HCT116 (cell line): Measurements from ENCODE around the gene SP3.

Experiments used
- ELF1 ChIP-seq: IDR thresholded peaks from 2 replicates; pipeline ENCODE4 v1.6.1; 2012; ENCODE audit warnings: low read depth, borderline replicate concordance
- EZH2 ChIP-seq: fragments of 200-600 bp; sonication (generic); IDR thresholded peaks from 2 replicates; pipeline ENCODE4 v1.6.1; 2017; ENCODE audit warnings: antibody characterized with exemption, mixed run types
- POLR2A ChIP-seq: IDR thresholded peaks from 2 replicates; pipeline ENCODE4 v1.7.0; 2011; ENCODE audit warnings: borderline replicate concordance; ENCODE audit not compliant: insufficient read depth, insufficient read length; ENCODE audit errors: extremely low read depth
- POLR2AphosphoS5 ChIP-seq: IDR thresholded peaks from 2 replicates; pipeline ENCODE4 v1.6.1; 2011; ENCODE audit warnings: mild to moderate bottlenecking, low read depth, low read length, moderate library complexity
- TF ChIP-seq, protein P1 (sequence below), 3 experiments: fragments of 200-600 bp in 1 of 3; sonication (generic) in 1 of 3; IDR thresholded peaks in 2 of 3; conservative IDR thresholded peaks in 1 of 3; 2 replicates each; pipeline ENCODE4 v1.5.1; 2012 to 2017; ENCODE audit warnings: low read depth in 2 of 3, low read length in 2 of 3, antibody characterized with exemption in 1 of 3, borderline replicate concordance in 1 of 3, control low read depth in 1 of 3, mild to moderate bottlenecking in 1 of 3, mixed read lengths in 1 of 3, mixed run types in 1 of 3, moderate library complexity in 1 of 3; ENCODE audit not compliant: insufficient read depth in 1 of 3

DNA sequence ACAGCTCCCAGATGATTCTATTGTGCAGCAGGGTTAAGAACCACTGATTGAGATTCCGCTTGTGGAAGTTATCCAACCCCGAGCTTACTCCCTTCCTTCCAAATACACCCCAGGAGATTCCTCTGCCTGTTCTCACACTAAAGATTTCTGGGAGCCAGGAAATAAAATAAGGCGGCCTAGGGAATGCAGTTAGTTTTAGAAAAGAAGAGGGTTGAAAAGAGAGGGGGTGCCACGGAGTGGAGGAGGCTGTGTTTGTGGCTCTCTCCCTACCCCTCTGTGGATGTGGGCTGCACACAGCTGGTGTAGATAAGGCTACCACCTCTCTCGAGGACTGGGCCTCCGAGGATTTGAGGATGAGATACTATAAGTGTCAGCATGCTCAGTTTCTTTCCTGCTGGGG lies 25.1 kb upstream of the SP3 start:
- no peak for TF ChIP-seq ELF1
- TF ChIP-seq POLR2A: no peak
- TF ChIP-seq EZH2: no peak
- no peak for TF ChIP-seq POLR2AphosphoS5
- TF ChIP-seq, protein P1, sequence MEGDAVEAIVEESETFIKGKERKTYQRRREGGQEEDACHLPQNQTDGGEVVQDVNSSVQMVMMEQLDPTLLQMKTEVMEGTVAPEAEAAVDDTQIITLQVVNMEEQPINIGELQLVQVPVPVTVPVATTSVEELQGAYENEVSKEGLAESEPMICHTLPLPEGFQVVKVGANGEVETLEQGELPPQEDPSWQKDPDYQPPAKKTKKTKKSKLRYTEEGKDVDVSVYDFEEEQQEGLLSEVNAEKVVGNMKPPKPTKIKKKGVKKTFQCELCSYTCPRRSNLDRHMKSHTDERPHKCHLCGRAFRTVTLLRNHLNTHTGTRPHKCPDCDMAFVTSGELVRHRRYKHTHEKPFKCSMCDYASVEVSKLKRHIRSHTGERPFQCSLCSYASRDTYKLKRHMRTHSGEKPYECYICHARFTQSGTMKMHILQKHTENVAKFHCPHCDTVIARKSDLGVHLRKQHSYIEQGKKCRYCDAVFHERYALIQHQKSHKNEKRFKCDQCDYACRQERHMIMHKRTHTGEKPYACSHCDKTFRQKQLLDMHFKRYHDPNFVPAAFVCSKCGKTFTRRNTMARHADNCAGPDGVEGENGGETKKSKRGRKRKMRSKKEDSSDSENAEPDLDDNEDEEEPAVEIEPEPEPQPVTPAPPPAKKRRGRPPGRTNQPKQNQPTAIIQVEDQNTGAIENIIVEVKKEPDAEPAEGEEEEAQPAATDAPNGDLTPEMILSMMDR (IDR thresholded peaks at IDR 0.05 in 2 of 3, conservative IDR thresholded peaks at IDR 0.05 in 1 of 3; ENCODE audit: borderline replicate concordance in 1 of 3, insufficient read depth in 1 of 3, low read depth in 2 of 3, low read length in 2 of 3): no peak
